ENCODE results near the gene METTL22. TPM values are rescaled to one million over a fixed set of nuclear protein-coding genes. Genes with fewer than 3 reads are reported as not detected.

The METTL22 gene
- total RNA-seq, 1 donor from 2014 or later, result 49.6 TPM

DNA sequence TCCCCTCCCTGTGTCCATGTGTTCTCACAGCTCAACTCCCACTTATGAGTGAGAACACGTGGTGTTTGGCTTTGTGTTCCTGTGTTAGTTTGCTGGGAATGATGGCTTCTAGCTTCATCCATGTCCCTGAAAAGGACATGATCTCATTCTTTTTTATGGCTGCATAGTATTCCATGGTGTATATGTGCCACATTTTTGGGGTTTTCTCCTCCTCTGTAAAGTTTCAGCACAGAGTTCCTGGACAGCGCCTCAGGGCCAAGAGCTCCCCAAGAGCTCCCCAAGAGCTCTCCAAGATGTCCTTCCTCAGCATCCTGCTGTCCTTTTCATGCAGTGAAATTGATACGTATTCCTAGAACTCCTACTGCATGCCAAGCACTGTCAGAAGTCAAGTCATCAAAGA, 46.0 kb downstream of the METTL22 start:
- Mint-ChIP-seq H3K4me3 (no peak overlapping the region), H3K36me3 (ENCODE audit: low read depth) (peaks cover 7% of the 10 kb centered on the region), H3K27ac (no peak overlapping the region), H3K4me1 (no peaks in the 10 kb centered on the region), H3K27me3 (no peaks in the 10 kb centered on the region), H3K9me3 (no peaks in the 10 kb centered on the region)
- intact Hi-C loops (cut with micrococcal nuclease), result no loop called here
- ATAC-seq (ENCODE audit: low read depth) (no peak), DNase-seq (no peak)
- ChIA-PET POLR2A (no interaction called here), CTCF (no interaction called here)
- TF ChIP-seq, protein P1, sequence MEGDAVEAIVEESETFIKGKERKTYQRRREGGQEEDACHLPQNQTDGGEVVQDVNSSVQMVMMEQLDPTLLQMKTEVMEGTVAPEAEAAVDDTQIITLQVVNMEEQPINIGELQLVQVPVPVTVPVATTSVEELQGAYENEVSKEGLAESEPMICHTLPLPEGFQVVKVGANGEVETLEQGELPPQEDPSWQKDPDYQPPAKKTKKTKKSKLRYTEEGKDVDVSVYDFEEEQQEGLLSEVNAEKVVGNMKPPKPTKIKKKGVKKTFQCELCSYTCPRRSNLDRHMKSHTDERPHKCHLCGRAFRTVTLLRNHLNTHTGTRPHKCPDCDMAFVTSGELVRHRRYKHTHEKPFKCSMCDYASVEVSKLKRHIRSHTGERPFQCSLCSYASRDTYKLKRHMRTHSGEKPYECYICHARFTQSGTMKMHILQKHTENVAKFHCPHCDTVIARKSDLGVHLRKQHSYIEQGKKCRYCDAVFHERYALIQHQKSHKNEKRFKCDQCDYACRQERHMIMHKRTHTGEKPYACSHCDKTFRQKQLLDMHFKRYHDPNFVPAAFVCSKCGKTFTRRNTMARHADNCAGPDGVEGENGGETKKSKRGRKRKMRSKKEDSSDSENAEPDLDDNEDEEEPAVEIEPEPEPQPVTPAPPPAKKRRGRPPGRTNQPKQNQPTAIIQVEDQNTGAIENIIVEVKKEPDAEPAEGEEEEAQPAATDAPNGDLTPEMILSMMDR (IDR thresholded peaks at IDR 0.05), result no peak

DNA sequence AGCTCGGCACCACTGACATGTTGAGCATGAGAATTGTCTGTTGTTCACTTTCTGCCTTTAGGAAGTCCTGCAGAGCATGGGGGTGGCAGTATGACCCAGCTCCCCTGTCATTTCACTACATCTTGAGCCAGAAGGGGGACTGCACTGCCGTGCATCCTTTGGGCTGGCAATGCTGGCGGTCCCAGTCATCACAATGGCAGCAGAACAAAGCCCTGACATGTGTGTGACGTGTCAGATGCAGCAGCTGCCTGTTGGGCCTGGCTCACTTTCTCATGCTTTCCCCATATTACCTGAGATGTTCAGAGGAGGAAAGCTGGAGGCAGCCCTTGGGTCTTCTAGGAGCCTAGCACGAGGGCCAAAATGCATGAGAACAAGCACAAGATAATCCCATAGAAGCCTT, 46.6 kb downstream of the METTL22 start:
- TF ChIP-seq, protein P1 (IDR thresholded peaks at IDR 0.05), result no peak
- DNase-seq (no peak), ATAC-seq (ENCODE audit: low read depth) (no peak)
- no peak overlapping the region for H3K27ac Mint-ChIP-seq
- H3K9me3 Mint-ChIP-seq, result no peaks in the 10 kb centered on the region
- no peaks in the 10 kb centered on the region for H3K4me1 Mint-ChIP-seq
- no peaks in the 10 kb centered on the region for H3K27me3 Mint-ChIP-seq
- H3K36me3 Mint-ChIP-seq (ENCODE audit: low read depth), result peaks cover 7% of the 10 kb centered on the region
- intact Hi-C loops (cut with micrococcal nuclease), result no loop called here
- no peak overlapping the region for H3K4me3 Mint-ChIP-seq
- POLR2A ChIA-PET, result no interaction called here
- CTCF ChIA-PET, result interaction anchor here (0.7 kb wide), 1 partner anchor 1813 kb away, joined by 3 read pairs; no protein-coding TSS in a partner anchor

DNA sequence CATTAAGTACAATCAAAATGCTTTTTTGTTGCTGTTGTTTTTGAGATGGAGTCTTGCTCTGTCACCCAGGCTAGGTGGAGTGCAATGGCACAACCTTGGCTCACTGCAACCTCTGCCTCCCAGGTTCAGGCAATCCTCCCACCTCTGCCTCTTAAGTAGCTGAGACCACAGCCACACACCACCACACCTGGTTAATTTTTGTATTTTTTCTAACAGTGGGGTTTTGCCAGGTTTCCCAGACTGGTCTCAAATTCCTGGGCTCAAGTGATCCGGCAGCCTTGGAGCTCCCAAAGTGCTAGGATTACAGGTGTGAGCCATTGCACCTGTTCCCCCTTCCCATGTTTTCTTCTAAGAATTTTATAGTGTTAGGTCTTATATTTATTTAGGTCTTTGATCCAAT, 48.0 kb downstream of the METTL22 start:
- H3K36me3 Mint-ChIP-seq (ENCODE audit: low read depth), result peaks cover 8% of the 10 kb centered on the region
- no peak overlapping the region for H3K4me3 Mint-ChIP-seq
- intact Hi-C loops (cut with micrococcal nuclease), result no loop called here
- peaks cover 4% of the 10 kb centered on the region for H3K4me1 Mint-ChIP-seq
- DNase-seq (no peak), ATAC-seq (ENCODE audit: low read depth) (no peak)
- no peaks in the 10 kb centered on the region for H3K9me3 Mint-ChIP-seq
- POLR2A ChIA-PET, result interaction anchor here (0.6 kb wide), 1 partner anchor 424 kb away, joined by 3 read pairs; no protein-coding TSS in a partner anchor
- no peaks in the 10 kb centered on the region for H3K27me3 Mint-ChIP-seq
- TF ChIP-seq, protein P1 (IDR thresholded peaks at IDR 0.05), result no peak
- CTCF ChIA-PET, result no interaction called here
- no peak overlapping the region for H3K27ac Mint-ChIP-seq

DNA sequence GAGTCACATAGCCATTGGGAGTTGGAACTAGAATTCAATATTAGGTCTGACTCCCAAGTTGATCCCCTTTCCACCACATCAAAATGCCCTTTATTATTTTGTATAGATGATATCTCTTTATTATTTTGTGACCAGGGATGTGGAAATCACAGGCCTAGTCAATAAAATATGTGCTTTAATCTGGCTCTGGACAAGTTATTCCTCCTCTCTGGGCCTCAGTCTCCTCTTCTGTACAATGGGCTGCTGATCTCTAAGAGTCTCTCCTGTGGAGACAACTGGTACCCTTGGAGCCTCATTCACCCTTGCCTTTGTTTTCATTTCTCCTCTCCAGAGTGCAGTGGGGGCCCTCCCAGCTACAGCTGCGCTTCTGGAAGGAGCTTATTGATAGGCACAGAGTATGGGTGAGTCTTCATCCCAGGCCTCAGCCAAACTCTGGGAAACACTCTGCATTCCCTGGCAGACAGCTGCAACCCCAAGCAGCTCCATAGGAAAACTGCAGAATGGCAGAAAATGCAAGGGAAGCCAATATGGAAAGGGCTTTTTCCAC, 48.6 kb downstream of the METTL22 start:
- no peaks in the 10 kb centered on the region for H3K9me3 Mint-ChIP-seq
- DNase-seq (no peak), ATAC-seq (ENCODE audit: low read depth) (no peak)
- intact Hi-C loops (cut with micrococcal nuclease), result loop anchor here (10.0 kb wide), 1 partner anchor 55 kb away; no protein-coding TSS in a partner anchor
- no peak overlapping the region for H3K4me3 Mint-ChIP-seq
- H3K27me3 Mint-ChIP-seq, result no peaks in the 10 kb centered on the region
- TF ChIP-seq, protein P1 (IDR thresholded peaks at IDR 0.05), result no peak
- H3K4me1 Mint-ChIP-seq, result peaks cover 6% of the 10 kb centered on the region
- POLR2A ChIA-PET, result interaction anchor here (0.6 kb wide), 1 partner anchor 47 kb away, joined by 3 read pairs; no protein-coding TSS in a partner anchor
- H3K36me3 Mint-ChIP-seq (ENCODE audit: low read depth), result peaks cover 10% of the 10 kb centered on the region
- H3K27ac Mint-ChIP-seq, result no peak overlapping the region
- CTCF ChIA-PET, result no interaction called here

DNA sequence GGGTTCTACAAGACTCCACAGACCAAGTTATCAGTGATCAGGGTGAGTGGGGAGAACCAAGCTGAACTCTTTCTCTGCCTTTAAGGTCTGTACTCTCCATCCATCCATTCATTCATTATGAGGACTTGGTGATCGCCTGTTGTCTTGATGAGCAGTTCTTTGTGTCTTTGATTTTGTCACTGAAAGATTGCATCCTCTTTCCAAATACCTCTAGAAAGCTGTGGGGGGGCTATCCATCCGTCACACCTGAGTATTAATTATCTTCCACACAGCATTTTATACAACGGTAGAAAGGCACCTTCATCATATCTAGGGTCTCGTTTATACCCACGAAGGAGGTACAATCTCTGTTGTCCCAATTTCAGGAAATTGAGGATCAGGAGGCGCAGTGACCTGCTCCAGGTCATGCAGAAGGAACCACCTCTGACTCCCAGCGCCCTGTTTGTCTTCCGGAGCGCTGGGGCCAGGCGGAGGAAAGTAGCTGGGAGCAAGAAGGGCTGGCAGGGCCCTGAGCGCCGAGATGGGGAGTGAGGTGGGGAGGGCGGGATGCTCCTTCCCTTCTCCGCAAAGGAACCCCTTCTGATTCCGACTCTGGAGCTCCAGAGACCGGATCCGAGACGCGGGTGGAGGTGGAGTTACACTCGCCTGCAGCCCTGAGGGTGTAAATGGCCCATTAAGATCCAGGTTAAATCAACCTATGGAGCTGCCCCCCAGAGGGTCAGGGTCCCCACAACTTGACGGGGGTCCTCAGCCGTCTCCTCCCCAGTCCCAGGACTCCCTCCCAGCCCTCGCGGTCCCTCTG, 52.3 kb downstream of the METTL22 start:
- Mint-ChIP-seq H3K27me3 (no peaks in the 10 kb centered on the region), H3K4me1 (peaks cover 23% of the 10 kb centered on the region), H3K9me3 (no peaks in the 10 kb centered on the region), H3K36me3 (ENCODE audit: low read depth) (peaks cover 5% of the 10 kb centered on the region), H3K4me3 (peak overlapping the region; percentile 90), H3K27ac (peak overlapping the region; percentile 12)
- ChIA-PET CTCF (interaction anchor here (0.6 kb wide), 1 partner anchor 467 kb away, joined by 3 read pairs; no protein-coding TSS in a partner anchor), POLR2A (interaction anchor here (1.5 kb wide), 1 partner anchor 124 kb away, joined by 3 read pairs; no protein-coding TSS in a partner anchor)
- DNase-seq (no peak), ATAC-seq (ENCODE audit: low read depth) (peak; percentile 22)
- intact Hi-C loops (cut with micrococcal nuclease), result loop anchor here (1.0 to 10.0 kb wide), 4 partner anchors 51 to 195 kb away; partner anchors contain the start of genes CARHSP1, METTL22, PMM2 and TMEM186
- TF ChIP-seq, protein P1 (IDR thresholded peaks at IDR 0.05), result no peak
